Measurements from ENCODE around the gene TTC7B. TPM values are rescaled to one million over a fixed set of nuclear protein-coding genes. Genes with fewer than 3 reads are reported as not detected.

The TTC7B gene
- total RNA-seq, 2 experiments from 2014 or later = 5.6 to 7.8 TPM

DNA sequence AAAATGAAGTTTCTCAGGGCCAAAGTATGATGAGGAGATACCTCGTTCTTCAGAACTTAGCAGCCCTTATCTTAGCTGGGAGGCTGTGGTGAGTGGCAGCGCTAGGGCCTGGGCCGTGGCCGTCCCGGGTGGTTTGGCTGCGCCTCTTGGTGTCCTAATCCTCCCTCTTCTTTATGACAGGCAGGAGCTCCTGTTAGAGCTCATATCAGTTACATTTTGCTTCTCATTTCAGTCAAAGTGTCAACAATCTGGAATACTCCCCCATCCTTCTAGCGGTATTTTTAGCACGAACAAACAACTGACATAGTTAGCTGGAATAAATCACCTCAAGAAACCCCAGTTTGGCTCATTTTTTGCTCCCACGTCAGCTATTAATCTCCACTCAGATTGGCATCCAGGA lies 188.8 kb downstream of the TTC7B start:
- intact Hi-C loops (cut with micrococcal nuclease) = no loop called here
- no peaks in the 10 kb centered on the region for H3K36me3 Mint-ChIP-seq (ENCODE audit: low read depth)
- H3K27me3 Mint-ChIP-seq = no peaks in the 10 kb centered on the region
- ChIA-PET POLR2A (no interaction called here), CTCF (no interaction called here)
- DNase-seq (no peak), ATAC-seq (no peak)
- TF ChIP-seq, protein P1, sequence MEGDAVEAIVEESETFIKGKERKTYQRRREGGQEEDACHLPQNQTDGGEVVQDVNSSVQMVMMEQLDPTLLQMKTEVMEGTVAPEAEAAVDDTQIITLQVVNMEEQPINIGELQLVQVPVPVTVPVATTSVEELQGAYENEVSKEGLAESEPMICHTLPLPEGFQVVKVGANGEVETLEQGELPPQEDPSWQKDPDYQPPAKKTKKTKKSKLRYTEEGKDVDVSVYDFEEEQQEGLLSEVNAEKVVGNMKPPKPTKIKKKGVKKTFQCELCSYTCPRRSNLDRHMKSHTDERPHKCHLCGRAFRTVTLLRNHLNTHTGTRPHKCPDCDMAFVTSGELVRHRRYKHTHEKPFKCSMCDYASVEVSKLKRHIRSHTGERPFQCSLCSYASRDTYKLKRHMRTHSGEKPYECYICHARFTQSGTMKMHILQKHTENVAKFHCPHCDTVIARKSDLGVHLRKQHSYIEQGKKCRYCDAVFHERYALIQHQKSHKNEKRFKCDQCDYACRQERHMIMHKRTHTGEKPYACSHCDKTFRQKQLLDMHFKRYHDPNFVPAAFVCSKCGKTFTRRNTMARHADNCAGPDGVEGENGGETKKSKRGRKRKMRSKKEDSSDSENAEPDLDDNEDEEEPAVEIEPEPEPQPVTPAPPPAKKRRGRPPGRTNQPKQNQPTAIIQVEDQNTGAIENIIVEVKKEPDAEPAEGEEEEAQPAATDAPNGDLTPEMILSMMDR (IDR thresholded peaks at IDR 0.05) = no peak
- H3K4me3 Mint-ChIP-seq = no peak overlapping the region
- H3K27ac Mint-ChIP-seq = no peak overlapping the region
- H3K9me3 Mint-ChIP-seq = no peaks in the 10 kb centered on the region
- peaks cover under 1% of the 10 kb centered on the region for H3K4me1 Mint-ChIP-seq (ENCODE audit: low read depth)

GRCh38 chr14:90626550-90626949 lies 189.7 kb downstream of the TTC7B start:
- H3K27me3 Mint-ChIP-seq = no peaks in the 10 kb centered on the region
- no peaks in the 10 kb centered on the region for H3K9me3 Mint-ChIP-seq
- H3K4me1 Mint-ChIP-seq (ENCODE audit: low read depth) = no peaks in the 10 kb centered on the region
- TF ChIP-seq, protein P1 (IDR thresholded peaks at IDR 0.05) = no peak
- DNase-seq = no peak
- CTCF ChIA-PET = no interaction called here
- ATAC-seq = no peak
- no peak overlapping the region for H3K27ac Mint-ChIP-seq
- POLR2A ChIA-PET = no interaction called here
- H3K4me3 Mint-ChIP-seq = no peak overlapping the region
- H3K36me3 Mint-ChIP-seq (ENCODE audit: low read depth) = no peaks in the 10 kb centered on the region
- intact Hi-C loops (cut with micrococcal nuclease) = no loop called here

DNA sequence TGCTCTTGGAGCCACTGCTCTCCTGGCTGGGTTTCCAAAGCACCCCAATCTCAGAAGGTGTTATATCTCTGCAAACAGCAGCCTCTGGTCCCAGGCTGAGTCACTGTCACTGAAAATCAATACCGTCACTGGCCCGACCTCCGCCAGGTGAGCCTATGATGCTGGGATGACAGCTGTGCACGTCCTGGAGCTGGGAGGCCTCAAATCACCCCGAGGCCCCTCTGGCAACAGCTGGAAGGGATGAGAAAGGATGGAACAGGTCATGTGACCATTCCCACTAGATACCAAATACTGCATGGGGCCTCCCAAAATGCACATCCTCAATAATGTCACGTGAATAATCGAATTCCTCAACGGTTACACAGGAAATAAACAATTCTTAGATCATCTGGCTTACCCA lies 190.8 kb downstream of the TTC7B start:
- Mint-ChIP-seq H3K4me1 (ENCODE audit: low read depth) (no peaks in the 10 kb centered on the region), H3K9me3 (no peaks in the 10 kb centered on the region), H3K4me3 (no peak overlapping the region), H3K27me3 (no peaks in the 10 kb centered on the region), H3K36me3 (ENCODE audit: low read depth) (no peaks in the 10 kb centered on the region), H3K27ac (no peak overlapping the region)
- DNase-seq = no peak
- no peak for ATAC-seq
- POLR2A ChIA-PET = no interaction called here
- CTCF ChIA-PET = no interaction called here
- intact Hi-C loops (cut with micrococcal nuclease) = no loop called here
- TF ChIP-seq, protein P1 (IDR thresholded peaks at IDR 0.05) = no peak

DNA sequence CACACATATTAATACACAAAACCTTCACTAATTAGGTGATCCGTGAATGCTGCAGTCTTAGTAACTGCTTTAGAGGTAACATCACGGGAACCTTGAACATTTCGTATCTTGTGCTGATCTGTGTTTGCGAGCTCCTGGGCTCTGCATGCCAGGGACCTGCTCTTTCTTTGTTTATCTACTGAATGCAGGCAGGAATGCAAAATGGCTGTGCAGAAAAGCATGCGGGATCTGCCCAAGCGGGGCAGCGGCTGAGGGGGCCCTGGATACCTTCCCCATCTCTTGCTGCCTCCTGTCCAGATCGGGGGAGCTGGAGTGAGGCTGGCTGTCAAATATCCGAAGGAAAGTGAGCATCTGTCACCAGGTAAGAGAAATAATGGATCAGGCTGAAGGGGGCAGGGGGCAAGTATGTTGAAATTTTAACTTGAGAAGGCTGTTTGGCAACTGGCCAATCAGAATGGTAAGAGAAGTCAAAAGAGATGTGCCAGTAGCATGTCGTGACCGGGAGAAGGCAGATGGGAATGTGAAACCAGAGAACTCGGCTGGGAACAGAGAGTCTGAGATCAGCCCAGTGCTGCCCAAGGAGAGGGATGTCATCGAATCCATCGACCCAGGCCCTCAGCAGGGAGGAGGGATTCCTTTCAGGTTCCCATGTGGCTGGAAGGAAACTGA lies 191.4 kb downstream of the TTC7B start:
- no peak overlapping the region for H3K27ac Mint-ChIP-seq
- H3K9me3 Mint-ChIP-seq = no peaks in the 10 kb centered on the region
- no peaks in the 10 kb centered on the region for H3K27me3 Mint-ChIP-seq
- intact Hi-C loops (cut with micrococcal nuclease) = no loop called here
- no peak for ATAC-seq
- H3K4me1 Mint-ChIP-seq (ENCODE audit: low read depth) = no peaks in the 10 kb centered on the region
- DNase-seq = no peak
- TF ChIP-seq, protein P1 (IDR thresholded peaks at IDR 0.05) = no peak
- POLR2A ChIA-PET = no interaction called here
- no peaks in the 10 kb centered on the region for H3K36me3 Mint-ChIP-seq (ENCODE audit: low read depth)
- no peak overlapping the region for H3K4me3 Mint-ChIP-seq
- CTCF ChIA-PET = no interaction called here

- no peaks in the 10 kb centered on the region for H3K36me3 Mint-ChIP-seq (ENCODE audit: low read depth)
- no peak for DNase-seq
- no peak overlapping the region for H3K27ac Mint-ChIP-seq
- ChIA-PET POLR2A (no interaction called here), CTCF (no interaction called here)
- H3K9me3 Mint-ChIP-seq = no peaks in the 10 kb centered on the region
- H3K4me1 Mint-ChIP-seq (ENCODE audit: low read depth) = no peaks in the 10 kb centered on the region
- H3K27me3 Mint-ChIP-seq = no peaks in the 10 kb centered on the region
- intact Hi-C loops (cut with micrococcal nuclease) = no loop called here
- H3K4me3 Mint-ChIP-seq = no peak overlapping the region
- TF ChIP-seq, protein P1 (IDR thresholded peaks at IDR 0.05) = no peak
- no peak for ATAC-seq
Observed at GRCh38 chr14:90624227-90624626, 192.0 kb downstream of the TTC7B start.

Measured in activated CD8-positive, alpha-beta T cell treated with anti-CD3 and anti-CD28 coated beads for 36 hours (primary cell).